ENCODE measurements around the gene BBS2. TPM values are rescaled to one million over a fixed set of nuclear protein-coding genes. Genes with fewer than 3 reads are reported as not detected.

BBS2 gene
- total and polyA plus RNA-seq, 4 donors, result 14.0 to 70.0 (median 33.0) TPM

- no peak overlapping the region for H3K27ac ChIP-seq (ENCODE audit: low read depth in 1 of 2, low read length in 1 of 2)
- no peak overlapping the region for H3K9ac ChIP-seq (ENCODE audit: insufficient read depth in 1 of 2, low read length in 2 of 2)
- H3K9me3 ChIP-seq (ENCODE audit: control insufficient read depth in 4 of 4, insufficient read depth in 3 of 4, low read length in 3 of 4), result no peaks in the 10 kb centered on the region
- peaks cover 18 to 41% (median 33%) of the 10 kb centered on the region in 4 donors for H3K36me3 ChIP-seq (ENCODE audit: control insufficient read depth in 4 of 4, insufficient read depth in 4 of 4, low read length in 4 of 4)
- peak in 2 of 3 donors; percentile 12 to 17 for DNase-seq
- ATAC-seq (ENCODE audit: insufficient read depth, low FRiP score), result no peak
- no peak overlapping the region for H3K4me3 ChIP-seq
- 60 to 84% methylated on average over 3 of the region's 3 CpGs for WGBS, 2 donors
- TF ChIP-seq CTCF (IDR thresholded peaks at IDR 0.05; ENCODE audit: control extremely low read depth, extremely low read depth), result no peak
- no peaks in the 10 kb centered on the region for H3K27me3 ChIP-seq (ENCODE audit: control insufficient read depth in 3 of 3, insufficient read depth in 3 of 3, low read length in 2 of 3)
- H3K4me1 ChIP-seq (ENCODE audit: control insufficient read depth in 5 of 5, insufficient read depth in 5 of 5, low read length in 5 of 5), result peaks cover 0 to 4% (median 0%) of the 10 kb centered on the region in 5 donors
Observed at GRCh38 chr16:56462064-56462796, 57.6 kb downstream of the BBS2 start.

- H3K36me3 ChIP-seq (ENCODE audit: control insufficient read depth in 4 of 4, insufficient read depth in 4 of 4, low read length in 4 of 4), result peaks cover 14 to 42% (median 30%) of the 10 kb centered on the region in 4 donors
- no peak overlapping the region for H3K27ac ChIP-seq (ENCODE audit: low read depth in 1 of 2, low read length in 1 of 2)
- no peaks in the 10 kb centered on the region for H3K9me3 ChIP-seq (ENCODE audit: control insufficient read depth in 4 of 4, insufficient read depth in 3 of 4, low read length in 3 of 4)
- peaks cover 0 to 4% (median 0%) of the 10 kb centered on the region in 5 donors for H3K4me1 ChIP-seq (ENCODE audit: control insufficient read depth in 5 of 5, insufficient read depth in 5 of 5, low read length in 5 of 5)
- WGBS, 2 donors, result 89 to 94% methylated on average over 2 of the region's 2 CpGs
- DNase-seq (no peak), ATAC-seq (ENCODE audit: insufficient read depth, low FRiP score) (no peak)
- no peak for TF ChIP-seq CTCF (IDR thresholded peaks at IDR 0.05; ENCODE audit: control extremely low read depth, extremely low read depth)
- no peaks in the 10 kb centered on the region for H3K27me3 ChIP-seq (ENCODE audit: control insufficient read depth in 3 of 3, insufficient read depth in 3 of 3, low read length in 2 of 3)
- H3K4me3 ChIP-seq, result no peak overlapping the region
- H3K9ac ChIP-seq (ENCODE audit: insufficient read depth in 1 of 2, low read length in 2 of 2), result no peak overlapping the region
Observed at GRCh38 chr16:56460101-56460500, 59.7 kb downstream of the BBS2 start.

- ATAC-seq (ENCODE audit: insufficient read depth, low FRiP score) (no peak), DNase-seq (no peak)
- H3K4me1 ChIP-seq (ENCODE audit: control insufficient read depth in 5 of 5, insufficient read depth in 5 of 5, low read length in 5 of 5), result peaks cover 0 to 4% (median 0%) of the 10 kb centered on the region in 5 donors
- no peak for TF ChIP-seq CTCF (IDR thresholded peaks at IDR 0.05; ENCODE audit: control extremely low read depth, extremely low read depth)
- peaks cover 16 to 43% (median 32%) of the 10 kb centered on the region in 4 donors for H3K36me3 ChIP-seq (ENCODE audit: control insufficient read depth in 4 of 4, insufficient read depth in 4 of 4, low read length in 4 of 4)
- H3K4me3 ChIP-seq, result no peak overlapping the region
- H3K9ac ChIP-seq (ENCODE audit: insufficient read depth in 1 of 2, low read length in 2 of 2), result no peak overlapping the region
- H3K9me3 ChIP-seq (ENCODE audit: control insufficient read depth in 4 of 4, insufficient read depth in 3 of 4, low read length in 3 of 4), result no peaks in the 10 kb centered on the region
- 94 to 97% methylated on average over 6 of the region's 6 CpGs for WGBS, 2 donors
- no peak overlapping the region for H3K27ac ChIP-seq (ENCODE audit: low read depth in 1 of 2, low read length in 1 of 2)
- no peaks in the 10 kb centered on the region for H3K27me3 ChIP-seq (ENCODE audit: control insufficient read depth in 3 of 3, insufficient read depth in 3 of 3, low read length in 2 of 3)
Observed at GRCh38 chr16:56457927-56458470, 61.8 kb downstream of the BBS2 start.
